ENCODE data around the gene CSRP3.
"Not testable (repeated sequence)": the region's sequence is repeated elsewhere in the genome, so short reads cannot be mapped to it uniquely, and the experiment has no call there.

Gene CSRP3

GRCh38 chr11:19187114-19187832, 14.5 kb downstream of the CSRP3 start:
- DNase-seq (ENCODE audit: low read depth): no peak

GRCh38 chr11:19185516-19186052, 16.2 kb downstream of the CSRP3 start:
- no peak for DNase-seq (ENCODE audit: low read depth)

- no peak for DNase-seq (ENCODE audit: low read depth)
Observed at GRCh38 chr11:19185036-19185435, 16.7 kb downstream of the CSRP3 start.

GRCh38 chr11:19183646-19184045, 18.1 kb downstream of the CSRP3 start:
- DNase-seq (ENCODE audit: low read depth): no peak

- DNase-seq (ENCODE audit: low read depth): no peak
Observed at GRCh38 chr11:19181531-19182261, 20.1 kb downstream of the CSRP3 start.

GRCh38 chr11:19176629-19177186, 25.1 kb downstream of the CSRP3 start:
- no peak for DNase-seq (ENCODE audit: low read depth)

GRCh38 chr11:19173964-19174638, 27.7 kb downstream of the CSRP3 start:
- no peak for DNase-seq (ENCODE audit: low read depth)

GRCh38 chr11:19173004-19173689, 28.6 kb downstream of the CSRP3 start:
- no peak for DNase-seq (ENCODE audit: low read depth)

GRCh38 chr11:19168090-19168489, 33.7 kb downstream of the CSRP3 start:
- no peak for DNase-seq (ENCODE audit: low read depth)

- DNase-seq (ENCODE audit: low read depth): no peak
Observed at GRCh38 chr11:19164881-19165280, 36.9 kb downstream of the CSRP3 start.

- no peak for DNase-seq (ENCODE audit: low read depth)
Observed at GRCh38 chr11:19164230-19164855, 37.4 kb downstream of the CSRP3 start.

GRCh38 chr11:19163617-19164016, 38.2 kb downstream of the CSRP3 start:
- no peak for DNase-seq (ENCODE audit: low read depth)

- no peak for DNase-seq (ENCODE audit: low read depth)
Observed at GRCh38 chr11:19162951-19163505, 38.8 kb downstream of the CSRP3 start.

GRCh38 chr11:19161651-19162050, 40.1 kb downstream of the CSRP3 start:
- no peak for DNase-seq (ENCODE audit: low read depth)

GRCh38 chr11:19160847-19161246, 40.9 kb downstream of the CSRP3 start:
- no peak for DNase-seq (ENCODE audit: low read depth)

- no peak for DNase-seq (ENCODE audit: low read depth)
Observed at GRCh38 chr11:19156892-19157291, 44.9 kb downstream of the CSRP3 start.

GRCh38 chr11:19145319-19145718, 56.5 kb downstream of the CSRP3 start:
- no peak for DNase-seq (ENCODE audit: low read depth)

- DNase-seq (ENCODE audit: low read depth): not testable (repeated sequence)
Observed at GRCh38 chr11:19136884-19137283, 64.9 kb downstream of the CSRP3 start.

- no peak for DNase-seq (ENCODE audit: low read depth)
Observed at GRCh38 chr11:19134004-19134403, 67.8 kb downstream of the CSRP3 start.

Data from stimulated activated CD8-positive, alpha-beta memory T cell treated with anti-CD3 and anti-CD28 coated beads, Interleukin-12 subunit alpha, Interleukin-12 subunit beta, amount 100 ng/mL, for 1 hour (primary cell).